HEK293 (cell line): ENCODE results near the gene MYOM3.

Experiments
- CTCF ChIA-PET: fragments of 350-600 bp; formaldehyde crosslinking; extraction: SDS; loops from one replicate; lab custom pipeline; 2021; ENCODE audit warnings: antibody characterized with exemption; lab: Yijun Ruan, JAX
- POLR2A ChIA-PET: fragments of 300-600 bp; formaldehyde crosslinking; extraction: SDS; loops from one replicate; lab custom pipeline; 2020; ENCODE audit warnings: antibody characterized with exemption, inconsistent platforms; lab: Yijun Ruan, JAX
- H3K27ac ChIP-seq: fragments of 200-500 bp; sonication (Bioruptor generic); 2 replicates; pipeline ENCODE4 v1.5.1; 2014; ENCODE audit warnings: low read depth, low read length, control low read depth, inconsistent platforms; ENCODE audit errors: extremely low read depth
- H3K36me3 ChIP-seq, 2 experiments: fragments of 200-500 bp in 1 of 2; sonication (Bioruptor generic) in 1 of 2; 1 replicate in 1 of 2; 2 replicates in 1 of 2; pipeline ENCODE4 v1.5.1; 2014 to 2017; ENCODE audit warnings: inconsistent platforms in 2 of 2, low read length in 2 of 2; ENCODE audit not compliant: control insufficient read depth in 2 of 2, insufficient read depth in 1 of 2
- H3K4me1 ChIP-seq: fragments of 200-500 bp; sonication (Bioruptor generic); 2 replicates; pipeline ENCODE4 v1.5.1; 2014; ENCODE audit warnings: mild to moderate bottlenecking, low read length, inconsistent platforms; ENCODE audit not compliant: control insufficient read depth, insufficient read depth
- H3K4me3 ChIP-seq: 2 replicates; pipeline ENCODE4 v1.5.1; 2011; ENCODE audit warnings: low read depth, mild to moderate bottlenecking, control low read depth, low read length, moderate library complexity
- H3K9me3 ChIP-seq: fragments of 200-500 bp; sonication (Bioruptor generic); 2 replicates; pipeline ENCODE4 v1.5.1; 2014; ENCODE audit warnings: low read depth, low read length, inconsistent platforms; ENCODE audit not compliant: control insufficient read depth, insufficient read depth
- HOXA7 ChIP-seq: sonication (generic); formaldehyde crosslinking; IDR thresholded peaks from 2 replicates; pipeline ENCODE4 v1.8.1; 2022; ENCODE audit warnings: missing genetic modification reagents, borderline replicate concordance
- INSM2 ChIP-seq: fragments of 450-650 bp; formaldehyde crosslinking; IDR thresholded peaks from 2 replicates; pipeline ENCODE4 v1.5.1; 2016; ENCODE audit warnings: missing biosample characterization, missing genetic modification characterization
- KLF1 ChIP-seq: fragments of 450-650 bp; formaldehyde crosslinking; IDR thresholded peaks from 2 replicates; pipeline ENCODE4 v1.5.1; 2016; ENCODE audit warnings: missing biosample characterization, missing genetic modification characterization
- KLF7 ChIP-seq: fragments of 450-650 bp; formaldehyde crosslinking; IDR thresholded peaks from 2 replicates; pipeline ENCODE4 v1.5.1; 2016; ENCODE audit warnings: missing biosample characterization, missing genetic modification characterization, borderline replicate concordance
- MZF1 ChIP-seq: fragments of 450-650 bp; formaldehyde crosslinking; IDR thresholded peaks from 2 replicates; pipeline ENCODE4 v1.5.1; 2017; ENCODE audit warnings: missing biosample characterization, missing genetic modification characterization, borderline replicate concordance
- PRDM4 ChIP-seq: fragments of 450-650 bp; formaldehyde crosslinking; IDR thresholded peaks from 2 replicates; pipeline ENCODE4 v1.5.1; 2017; ENCODE audit warnings: missing biosample characterization, missing genetic modification characterization
- PRDM6 ChIP-seq: fragments of 450-650 bp; formaldehyde crosslinking; IDR thresholded peaks from 2 replicates; pipeline ENCODE4 v1.5.1; 2017; ENCODE audit warnings: missing biosample characterization, missing genetic modification characterization
- SETDB1 ChIP-seq: IDR thresholded peaks from one replicate; pipeline ENCODE4 v1.6.1; 2017; ENCODE audit warnings: mild to moderate bottlenecking, low read length, moderate library complexity, mixed read lengths; ENCODE audit not compliant: insufficient read length
- YY1 ChIP-seq: fragments of 450-650 bp; formaldehyde crosslinking; IDR thresholded peaks from 2 replicates; pipeline ENCODE4 v1.5.1; 2018; ENCODE audit warnings: missing biosample characterization, missing genetic modification characterization
- ZBTB6 ChIP-seq: fragments of 450-650 bp; formaldehyde crosslinking; IDR thresholded peaks from 2 replicates; pipeline ENCODE4 v1.5.1; 2017; ENCODE audit warnings: missing biosample characterization, missing genetic modification characterization
- ZEB2 ChIP-seq: fragments of 450-650 bp; formaldehyde crosslinking; IDR thresholded peaks from 2 replicates; pipeline ENCODE4 v1.5.1; 2016; ENCODE audit warnings: missing biosample characterization, missing genetic modification characterization
- ZIC2 ChIP-seq: fragments of 450-650 bp; formaldehyde crosslinking; IDR thresholded peaks from 2 replicates; pipeline ENCODE4 v1.5.1; 2016; ENCODE audit warnings: missing biosample characterization, missing genetic modification characterization
- ZNF18 ChIP-seq: fragments of 450-650 bp; formaldehyde crosslinking; IDR thresholded peaks from 2 replicates; pipeline ENCODE4 v1.5.1; 2016; ENCODE audit warnings: missing biosample characterization, missing genetic modification characterization
- ZNF184 ChIP-seq: fragments of 450-650 bp; IDR thresholded peaks from 2 replicates; pipeline ENCODE4 v1.5.1; 2018; ENCODE audit warnings: missing biosample characterization, mild to moderate bottlenecking, missing genetic modification characterization
- ZNF223 ChIP-seq: fragments of 450-650 bp; formaldehyde crosslinking; IDR thresholded peaks from 2 replicates; pipeline ENCODE4 v1.5.1; 2016; ENCODE audit warnings: missing biosample characterization, missing genetic modification characterization
- ZNF248 ChIP-seq: fragments of 450-650 bp; formaldehyde crosslinking; IDR thresholded peaks from 2 replicates; pipeline ENCODE4 v1.5.1; 2017; ENCODE audit warnings: missing biosample characterization, missing genetic modification characterization
- ZNF366 ChIP-seq: fragments of 450-650 bp; formaldehyde crosslinking; conservative IDR thresholded peaks from 2 replicates; pipeline ENCODE4 v1.5.1; 2016; ENCODE audit warnings: missing biosample characterization, missing genetic modification characterization
- ZNF423 ChIP-seq: fragments of 450-650 bp; formaldehyde crosslinking; IDR thresholded peaks from 2 replicates; pipeline ENCODE4 v1.5.1; 2016; ENCODE audit warnings: missing biosample characterization, missing genetic modification characterization
- ZNF513 ChIP-seq: fragments of 450-650 bp; IDR thresholded peaks from 2 replicates; pipeline ENCODE4 v1.5.1; 2018; ENCODE audit warnings: missing biosample characterization, missing genetic modification characterization
- ZNF561 ChIP-seq: fragments of 450-650 bp; IDR thresholded peaks from 2 replicates; pipeline ENCODE4 v1.5.1; 2018; ENCODE audit warnings: missing biosample characterization, missing genetic modification characterization, borderline replicate concordance
- ZNF585B ChIP-seq: fragments of 450-650 bp; formaldehyde crosslinking; IDR thresholded peaks from 2 replicates; pipeline ENCODE4 v1.5.1; 2016; ENCODE audit warnings: missing biosample characterization, missing genetic modification characterization

The MYOM3 gene

GRCh38 chr1:24008574-24009184 is 103.3 kb downstream of the MYOM3 start (continued):
- TF ChIP-seq ZNF18 (tag by site-specific recombination) = 0 out of 2 replicates have a peak, but pooled peaks have one; percentile 21
- peak; percentile 62; the same call in 1 of the 2 replicates for TF ChIP-seq ZBTB6 (tag by site-specific recombination)
- 0 out of 2 replicates have a peak, but pooled peaks have one; percentile 28 for TF ChIP-seq ZNF513 (tag by site-specific recombination)
- peak; percentile 49 for TF ChIP-seq ZNF585B (tag by site-specific recombination)
- TF ChIP-seq ZNF423 (tag by site-specific recombination) = 0 out of 2 replicates have a peak, but pooled peaks have one; percentile 32
- TF ChIP-seq ZNF184 = 0 out of 2 replicates have a peak, but pooled peaks have one; percentile 66
- TF ChIP-seq ZEB2 (tag by site-specific recombination) = peak; percentile 68
- TF ChIP-seq ZNF366 (tag by site-specific recombination) = peak; percentile 43; the same call in 1 of the 2 replicates
- peak; percentile 23; the same call in 1 of the 2 replicates for TF ChIP-seq MZF1 (tag by site-specific recombination)
- peak; percentile 57; the same call in 1 of the 2 replicates for TF ChIP-seq INSM2 (tag by site-specific recombination)
- TF ChIP-seq PRDM6 = peak; percentile 95
- TF ChIP-seq ZNF561 = 0 out of 2 replicates have a peak, but pooled peaks have one; percentile 34
- peak; percentile 60; the same call in 1 of the 2 replicates for TF ChIP-seq PRDM4 (tag by site-specific recombination)

- POLR2A ChIA-PET = interaction anchor here (0.6 to 0.8 kb wide), 2 partner anchors 48 to 378 kb away, joined by 5 to 6 read pairs; no protein-coding TSS in a partner anchor
- H3K9me3 ChIP-seq = no peaks in the 10 kb centered on the region
- no peaks in the 10 kb centered on the region for H3K36me3 ChIP-seq
- H3K27ac ChIP-seq = no peak overlapping the region
- H3K4me3 ChIP-seq = no peak overlapping the region
- TF ChIP-seq KLF1 (no peak), KLF7 (tag by site-specific recombination) (no peak), ZNF248 (tag by site-specific recombination) (peak; percentile 64; the same call in 1 of the 2 replicates), ZIC2 (tag by site-specific recombination) (no peak), SETDB1 (peak; percentile 63), HOXA7 (CRISPR knock-in tag) (no peak), ZNF223 (tag by site-specific recombination) (no peak), YY1 (no peak)
- TF ChIP-seq, all 188 proteins: peak for 2
- CTCF ChIA-PET = interaction anchor here (0.7 kb wide), 1 partner anchor 17 kb away, joined by 5 read pairs; no protein-coding TSS in a partner anchor
- H3K4me1 ChIP-seq = peaks cover 33% of the 10 kb centered on the region
Observed at GRCh38 chr1:24007079-24007478, 104.9 kb downstream of the MYOM3 start.
